H1 (cell line): ENCODE results near the gene PPP1R3E. TPM values are rescaled to one million over a fixed set of nuclear protein-coding genes. Genes with fewer than 3 reads are reported as not detected.

Experiments used
- ASH2L ChIP-seq: fragments of 200-600, 300-600 bp; sonication (generic); IDR thresholded peaks from one replicate; pipeline ENCODE4 v1.7.1; 2017; ENCODE audit warnings: low read length
- KDM4A ChIP-seq: IDR thresholded peaks from one replicate; pipeline ENCODE4 v1.7.1; 2012; ENCODE audit warnings: low read depth, mild to moderate bottlenecking, moderate library complexity, low read length, inconsistent platforms; ENCODE audit not compliant: severe bottlenecking
- MAX ChIP-seq: IDR thresholded peaks from 2 replicates; pipeline ENCODE4 v1.6.1; 2012; ENCODE audit warnings: inconsistent platforms
- TAF1 ChIP-seq: IDR thresholded peaks from 2 replicates; pipeline ENCODE4 v1.6.1; 2011; ENCODE audit warnings: mild to moderate bottlenecking, low read depth, low read length
- polyA plus RNA-seq, 7 experiments: library from polyadenylated mRNA; depleted of rRNA in 3 of 7; stranded (reverse) in 5 of 7; unstranded in 2 of 7; fragments of >200 nt in 5 of 7; fragments of 200-250 nt in 2 of 7; gene quantifications; 1 replicate in 5 of 7; 2 replicates in 1 of 7; 4 replicates in 1 of 7; pipeline versions ENCODE4 v1.2.1 to v1.2.3, GENCODE V29; 2011 to 2013; ENCODE audit warnings: missing spikeins in 2 of 7, mixed read lengths in 2 of 7
- total RNA-seq: library from RNA; stranded (reverse); fragmentation: NEBNext Ultra II Directional; extraction: Animal tissue kit (Norgen Biotek cat#: 25700); gene quantifications from 2 replicates; pipeline ENCODE4 v1.2.1, GENCODE V29; 2021
- TF ChIP-seq, protein P1 (sequence below): fragments of 300-600 bp; sonication (generic); IDR thresholded peaks from 2 replicates; pipeline ENCODE4 v1.7.1; 2012; ENCODE audit warnings: low read length, moderate library complexity, mild to moderate bottlenecking, inconsistent platforms; ENCODE audit not compliant: insufficient replicate concordance

The PPP1R3E gene
- total and polyA plus RNA-seq, 2 of the 8 experiments (the other 6 are each of a cell fraction or from before 2014, with no cell fraction given), result 4.4 to 4.7 TPM

- TF ChIP-seq, protein P1, sequence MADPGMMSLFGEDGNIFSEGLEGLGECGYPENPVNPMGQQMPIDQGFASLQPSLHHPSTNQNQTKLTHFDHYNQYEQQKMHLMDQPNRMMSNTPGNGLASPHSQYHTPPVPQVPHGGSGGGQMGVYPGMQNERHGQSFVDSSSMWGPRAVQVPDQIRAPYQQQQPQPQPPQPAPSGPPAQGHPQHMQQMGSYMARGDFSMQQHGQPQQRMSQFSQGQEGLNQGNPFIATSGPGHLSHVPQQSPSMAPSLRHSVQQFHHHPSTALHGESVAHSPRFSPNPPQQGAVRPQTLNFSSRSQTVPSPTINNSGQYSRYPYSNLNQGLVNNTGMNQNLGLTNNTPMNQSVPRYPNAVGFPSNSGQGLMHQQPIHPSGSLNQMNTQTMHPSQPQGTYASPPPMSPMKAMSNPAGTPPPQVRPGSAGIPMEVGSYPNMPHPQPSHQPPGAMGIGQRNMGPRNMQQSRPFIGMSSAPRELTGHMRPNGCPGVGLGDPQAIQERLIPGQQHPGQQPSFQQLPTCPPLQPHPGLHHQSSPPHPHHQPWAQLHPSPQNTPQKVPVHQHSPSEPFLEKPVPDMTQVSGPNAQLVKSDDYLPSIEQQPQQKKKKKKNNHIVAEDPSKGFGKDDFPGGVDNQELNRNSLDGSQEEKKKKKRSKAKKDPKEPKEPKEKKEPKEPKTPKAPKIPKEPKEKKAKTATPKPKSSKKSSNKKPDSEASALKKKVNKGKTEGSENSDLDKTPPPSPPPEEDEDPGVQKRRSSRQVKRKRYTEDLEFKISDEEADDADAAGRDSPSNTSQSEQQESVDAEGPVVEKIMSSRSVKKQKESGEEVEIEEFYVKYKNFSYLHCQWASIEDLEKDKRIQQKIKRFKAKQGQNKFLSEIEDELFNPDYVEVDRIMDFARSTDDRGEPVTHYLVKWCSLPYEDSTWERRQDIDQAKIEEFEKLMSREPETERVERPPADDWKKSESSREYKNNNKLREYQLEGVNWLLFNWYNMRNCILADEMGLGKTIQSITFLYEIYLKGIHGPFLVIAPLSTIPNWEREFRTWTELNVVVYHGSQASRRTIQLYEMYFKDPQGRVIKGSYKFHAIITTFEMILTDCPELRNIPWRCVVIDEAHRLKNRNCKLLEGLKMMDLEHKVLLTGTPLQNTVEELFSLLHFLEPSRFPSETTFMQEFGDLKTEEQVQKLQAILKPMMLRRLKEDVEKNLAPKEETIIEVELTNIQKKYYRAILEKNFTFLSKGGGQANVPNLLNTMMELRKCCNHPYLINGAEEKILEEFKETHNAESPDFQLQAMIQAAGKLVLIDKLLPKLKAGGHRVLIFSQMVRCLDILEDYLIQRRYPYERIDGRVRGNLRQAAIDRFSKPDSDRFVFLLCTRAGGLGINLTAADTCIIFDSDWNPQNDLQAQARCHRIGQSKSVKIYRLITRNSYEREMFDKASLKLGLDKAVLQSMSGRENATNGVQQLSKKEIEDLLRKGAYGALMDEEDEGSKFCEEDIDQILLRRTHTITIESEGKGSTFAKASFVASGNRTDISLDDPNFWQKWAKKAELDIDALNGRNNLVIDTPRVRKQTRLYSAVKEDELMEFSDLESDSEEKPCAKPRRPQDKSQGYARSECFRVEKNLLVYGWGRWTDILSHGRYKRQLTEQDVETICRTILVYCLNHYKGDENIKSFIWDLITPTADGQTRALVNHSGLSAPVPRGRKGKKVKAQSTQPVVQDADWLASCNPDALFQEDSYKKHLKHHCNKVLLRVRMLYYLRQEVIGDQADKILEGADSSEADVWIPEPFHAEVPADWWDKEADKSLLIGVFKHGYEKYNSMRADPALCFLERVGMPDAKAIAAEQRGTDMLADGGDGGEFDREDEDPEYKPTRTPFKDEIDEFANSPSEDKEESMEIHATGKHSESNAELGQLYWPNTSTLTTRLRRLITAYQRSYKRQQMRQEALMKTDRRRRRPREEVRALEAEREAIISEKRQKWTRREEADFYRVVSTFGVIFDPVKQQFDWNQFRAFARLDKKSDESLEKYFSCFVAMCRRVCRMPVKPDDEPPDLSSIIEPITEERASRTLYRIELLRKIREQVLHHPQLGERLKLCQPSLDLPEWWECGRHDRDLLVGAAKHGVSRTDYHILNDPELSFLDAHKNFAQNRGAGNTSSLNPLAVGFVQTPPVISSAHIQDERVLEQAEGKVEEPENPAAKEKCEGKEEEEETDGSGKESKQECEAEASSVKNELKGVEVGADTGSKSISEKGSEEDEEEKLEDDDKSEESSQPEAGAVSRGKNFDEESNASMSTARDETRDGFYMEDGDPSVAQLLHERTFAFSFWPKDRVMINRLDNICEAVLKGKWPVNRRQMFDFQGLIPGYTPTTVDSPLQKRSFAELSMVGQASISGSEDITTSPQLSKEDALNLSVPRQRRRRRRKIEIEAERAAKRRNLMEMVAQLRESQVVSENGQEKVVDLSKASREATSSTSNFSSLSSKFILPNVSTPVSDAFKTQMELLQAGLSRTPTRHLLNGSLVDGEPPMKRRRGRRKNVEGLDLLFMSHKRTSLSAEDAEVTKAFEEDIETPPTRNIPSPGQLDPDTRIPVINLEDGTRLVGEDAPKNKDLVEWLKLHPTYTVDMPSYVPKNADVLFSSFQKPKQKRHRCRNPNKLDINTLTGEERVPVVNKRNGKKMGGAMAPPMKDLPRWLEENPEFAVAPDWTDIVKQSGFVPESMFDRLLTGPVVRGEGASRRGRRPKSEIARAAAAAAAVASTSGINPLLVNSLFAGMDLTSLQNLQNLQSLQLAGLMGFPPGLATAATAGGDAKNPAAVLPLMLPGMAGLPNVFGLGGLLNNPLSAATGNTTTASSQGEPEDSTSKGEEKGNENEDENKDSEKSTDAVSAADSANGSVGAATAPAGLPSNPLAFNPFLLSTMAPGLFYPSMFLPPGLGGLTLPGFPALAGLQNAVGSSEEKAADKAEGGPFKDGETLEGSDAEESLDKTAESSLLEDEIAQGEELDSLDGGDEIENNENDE, result no peak
- TF ChIP-seq ASH2L, result no peak
- TF ChIP-seq TAF1, result peak; percentile 57; the same call in 1 of the 2 replicates
- 0 out of 2 replicates have a peak, but pooled peaks have one; percentile 18 for TF ChIP-seq MAX
- no peak for TF ChIP-seq KDM4A
- TF ChIP-seq, all 59 proteins: peak for 9
Observed at GRCh38 chr14:23321572-23322547, 19.2 kb upstream of the PPP1R3E start (continued).
